OCI-LY7 (cell line): ENCODE data around the gene DERA. TPM values are rescaled to one million over a fixed set of nuclear protein-coding genes. Genes with fewer than 3 reads are reported as not detected.

Source experiments
- BruUV-seq: library from RNA; stranded (reverse); fragments of 400-500 nt; replicated peaks from 2 replicates; lab custom pipeline; 2021; lab: Mats Ljungman, UMichigan
- CTCF ChIA-PET: fragments of 300-600 bp; sonication (Branson Sonifier 250); formaldehyde crosslinking; loops from one replicate; lab custom pipeline; 2022; ENCODE audit warnings: antibody characterized with exemption; ENCODE audit not compliant: unreplicated experiment; lab: Charles Lee
- POLR2A ChIA-PET: fragments of 300-600 bp; sonication (Branson Sonifier 250); formaldehyde crosslinking; loops from one replicate; lab custom pipeline; 2022; ENCODE audit warnings: antibody characterized with exemption; lab: Charles Lee
- DNase-seq: peaks from one replicate; pipeline ENCODE4 v3.0.0-alpha.2; 2015; ENCODE audit warnings: low spot score
- H2AFZ ChIP-seq: fragments of 200-600 bp; sonication (generic), shearing (Covaris generic); 2 replicates; pipeline ENCODE4 v1.6.1; 2014; ENCODE audit warnings: mild to moderate bottlenecking, antibody characterized with exemption, low read length, moderate library complexity
- H3K27ac ChIP-seq: fragments of 200-600 bp; sonication (generic); 2 replicates; pipeline ENCODE4 v1.5.1; 2014; ENCODE audit warnings: mixed run types, low read depth, mild to moderate bottlenecking, moderate library complexity, low read length, inconsistent platforms; ENCODE audit not compliant: poor library complexity, severe bottlenecking
- H3K36me3 ChIP-seq: fragments of 200-600 bp; sonication (generic); 2 replicates; pipeline ENCODE4 v1.6.1; 2014; ENCODE audit warnings: mild to moderate bottlenecking, antibody characterized with exemption, low read length, moderate library complexity, mixed read lengths; ENCODE audit not compliant: insufficient read depth
- H3K4me1 ChIP-seq: fragments of 200-600 bp; sonication (generic); 2 replicates; pipeline ENCODE4 v1.5.1; 2014; ENCODE audit warnings: mild to moderate bottlenecking, low read length; ENCODE audit not compliant: insufficient read depth, poor library complexity, severe bottlenecking
- H3K4me2 ChIP-seq: fragments of 200-600 bp; sonication (generic); 2 replicates; pipeline ENCODE4 v1.6.1; 2014; ENCODE audit warnings: mild to moderate bottlenecking, low read length
- H3K4me3 ChIP-seq: fragments of 200-600 bp; sonication (generic); 2 replicates; pipeline ENCODE4 v1.5.1; 2014; ENCODE audit warnings: mild to moderate bottlenecking, low read depth, low read length; ENCODE audit not compliant: poor library complexity, severe bottlenecking
- H3K79me2 ChIP-seq: fragments of 200-600 bp; sonication (generic); 2 replicates; pipeline ENCODE4 v1.6.1; 2016; ENCODE audit warnings: low read depth, mild to moderate bottlenecking, low read length, moderate library complexity, mixed read lengths; ENCODE audit not compliant: insufficient read depth
- H3K9me2 ChIP-seq: fragments of 200-600 bp; sonication (generic); 2 replicates; pipeline ENCODE4 v1.6.1; 2016; ENCODE audit warnings: mild to moderate bottlenecking, low read length, mixed read lengths; ENCODE audit not compliant: insufficient read depth
- H3K9me3 ChIP-seq: fragments of 200-600 bp; sonication (generic); 2 replicates; pipeline ENCODE4 v1.6.1; 2014; ENCODE audit warnings: mild to moderate bottlenecking, mixed run types, low read length, mixed read lengths
- H4K20me1 ChIP-seq: fragments of 200-600 bp; sonication (generic); 2 replicates; pipeline ENCODE4 v1.6.1; 2014; ENCODE audit warnings: mild to moderate bottlenecking, antibody characterized with exemption, low read length, moderate library complexity, mixed read lengths; ENCODE audit not compliant: insufficient read depth
- EZH2phosphoT487 ChIP-seq: fragments of 200-600 bp; sonication (generic); IDR thresholded peaks from 2 replicates; pipeline ENCODE4 v1.6.1; 2018; ENCODE audit warnings: low read depth, borderline replicate concordance, mild to moderate bottlenecking, mixed run types, antibody characterized with exemption, low read length, moderate library complexity, mixed read lengths
- intact Hi-C: fragments of 100-400 bp; cut with micrococcal nuclease; formaldehyde crosslinking; loops from one replicate; pipeline ENCODE4 v1.10.0; 2022; ENCODE audit not compliant: unreplicated experiment
- total RNA-seq, 2 experiments: library from RNA; depleted of rRNA in 1 of 2; stranded (reverse); fragments of >200 nt in 1 of 2; shearing (Covaris generic) in 1 of 2; gene quantifications; 2 replicates each; pipeline ENCODE4 v1.2.3, GENCODE V29; 2014 to 2022
- TF ChIP-seq, protein P1 (sequence below): fragments of 200-600 bp; sonication (generic); conservative IDR thresholded peaks from 2 replicates; pipeline ENCODE4 v1.5.1; 2014; ENCODE audit warnings: mild to moderate bottlenecking, antibody characterized with exemption, low read length, moderate library complexity, mixed read lengths

Gene DERA
- total RNA-seq, 2 experiments from 2014 or later = 68.6 to 87.2 TPM

DNA sequence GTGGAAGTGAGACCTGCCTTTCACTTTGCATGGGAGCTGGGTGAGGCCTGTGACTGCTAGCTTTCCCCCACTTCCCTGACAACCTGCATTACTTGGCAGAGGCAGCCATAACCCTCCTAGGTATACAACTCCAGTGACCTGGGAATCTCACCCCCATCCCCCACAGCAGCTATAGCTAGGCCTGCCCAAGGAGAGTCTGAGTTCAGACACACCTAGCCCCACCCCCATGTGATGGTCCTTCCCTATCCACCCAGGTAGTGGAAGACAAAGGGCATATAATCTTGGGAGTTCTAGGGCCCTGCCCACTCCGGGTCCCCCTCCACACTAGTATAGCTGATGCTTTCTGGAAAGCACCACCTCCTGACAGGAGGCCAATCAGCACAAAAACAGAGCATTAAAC lies 35.3 kb upstream of the DERA start:
- peaks cover 2% of the 10 kb centered on the region; the same call in 1 of the 2 replicates for H3K9me2 ChIP-seq
- no peak overlapping the region for H2AFZ ChIP-seq
- no peak overlapping the region for H3K4me2 ChIP-seq
- no peaks in the 10 kb centered on the region for H3K79me2 ChIP-seq
- DNase-seq = no peak
- H3K4me3 ChIP-seq = no peak overlapping the region
- POLR2A ChIA-PET = interaction anchor here (1.2 kb wide), 1 partner anchor 13 kb away, joined by 3 read pairs; no protein-coding TSS in a partner anchor
- intact Hi-C loops = no loop called here
- no TSS peak for BruUV-seq
- no peaks in the 10 kb centered on the region for H4K20me1 ChIP-seq
- no peaks in the 10 kb centered on the region for H3K4me1 ChIP-seq
- H3K36me3 ChIP-seq = no peaks in the 10 kb centered on the region
- no peaks in the 10 kb centered on the region for H3K9me3 ChIP-seq
- TF ChIP-seq, protein P1, sequence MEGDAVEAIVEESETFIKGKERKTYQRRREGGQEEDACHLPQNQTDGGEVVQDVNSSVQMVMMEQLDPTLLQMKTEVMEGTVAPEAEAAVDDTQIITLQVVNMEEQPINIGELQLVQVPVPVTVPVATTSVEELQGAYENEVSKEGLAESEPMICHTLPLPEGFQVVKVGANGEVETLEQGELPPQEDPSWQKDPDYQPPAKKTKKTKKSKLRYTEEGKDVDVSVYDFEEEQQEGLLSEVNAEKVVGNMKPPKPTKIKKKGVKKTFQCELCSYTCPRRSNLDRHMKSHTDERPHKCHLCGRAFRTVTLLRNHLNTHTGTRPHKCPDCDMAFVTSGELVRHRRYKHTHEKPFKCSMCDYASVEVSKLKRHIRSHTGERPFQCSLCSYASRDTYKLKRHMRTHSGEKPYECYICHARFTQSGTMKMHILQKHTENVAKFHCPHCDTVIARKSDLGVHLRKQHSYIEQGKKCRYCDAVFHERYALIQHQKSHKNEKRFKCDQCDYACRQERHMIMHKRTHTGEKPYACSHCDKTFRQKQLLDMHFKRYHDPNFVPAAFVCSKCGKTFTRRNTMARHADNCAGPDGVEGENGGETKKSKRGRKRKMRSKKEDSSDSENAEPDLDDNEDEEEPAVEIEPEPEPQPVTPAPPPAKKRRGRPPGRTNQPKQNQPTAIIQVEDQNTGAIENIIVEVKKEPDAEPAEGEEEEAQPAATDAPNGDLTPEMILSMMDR = no peak
- TF ChIP-seq EZH2phosphoT487 = no peak
- CTCF ChIA-PET = no interaction called here
- no peak overlapping the region for H3K27ac ChIP-seq

DNA sequence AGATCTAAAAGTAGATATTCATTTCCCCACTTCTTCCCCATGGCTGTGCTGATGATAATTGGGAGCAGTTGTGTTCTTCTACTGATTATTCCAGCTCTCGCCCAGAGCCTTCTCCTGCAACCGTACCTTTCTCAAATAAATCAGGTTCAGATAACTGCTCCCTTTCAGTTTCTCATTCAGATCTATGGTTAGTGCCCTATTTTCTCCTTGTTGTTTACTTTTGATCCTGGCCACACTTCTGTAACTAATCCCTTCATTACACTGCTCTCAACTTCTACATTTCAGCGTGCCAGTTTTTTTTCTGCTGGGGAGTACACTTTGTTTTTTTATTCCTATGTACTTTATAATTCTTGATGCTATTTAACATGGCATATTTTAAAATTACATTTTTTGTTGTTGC lies 31.7 kb upstream of the DERA start:
- peaks cover 15% of the 10 kb centered on the region for H4K20me1 ChIP-seq
- peaks cover 22% of the 10 kb centered on the region for H3K79me2 ChIP-seq
- H3K4me3 ChIP-seq = no peak overlapping the region
- TF ChIP-seq EZH2phosphoT487 = no peak
- TF ChIP-seq, protein P1 = no peak
- H3K27ac ChIP-seq = no peak overlapping the region
- no peak for DNase-seq
- H2AFZ ChIP-seq = no peak overlapping the region
- H3K9me3 ChIP-seq = no peaks in the 10 kb centered on the region
- peaks cover 10% of the 10 kb centered on the region; the same call in 1 of the 2 replicates for H3K36me3 ChIP-seq
- CTCF ChIA-PET = no interaction called here
- peaks cover 5% of the 10 kb centered on the region; the same call in 1 of the 2 replicates for H3K9me2 ChIP-seq
- H3K4me1 ChIP-seq = peaks cover 13% of the 10 kb centered on the region
- H3K4me2 ChIP-seq = no peak overlapping the region
- intact Hi-C loops = no loop called here
- POLR2A ChIA-PET = no interaction called here
- BruUV-seq = no TSS peak

DNA sequence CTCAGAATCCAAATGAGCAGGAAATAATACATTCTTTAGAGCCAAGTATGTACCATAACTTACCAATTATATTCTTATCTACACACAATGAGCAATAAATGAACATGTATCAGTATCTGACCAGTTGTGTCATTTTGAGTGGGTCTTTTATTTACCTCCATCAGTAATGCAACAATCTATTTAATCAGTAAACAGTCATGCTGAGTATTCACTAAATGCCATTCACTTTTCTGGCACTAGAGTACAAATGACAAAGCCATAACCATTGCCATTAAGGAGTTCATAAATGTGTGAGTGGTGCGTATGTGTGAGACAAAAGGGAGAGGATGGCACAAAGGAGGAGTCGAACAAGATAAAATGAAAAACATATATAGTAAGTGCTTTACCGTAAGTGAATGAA lies 30.4 kb upstream of the DERA start:
- intact Hi-C loops = loop anchor here (5.0 to 10.0 kb wide), 3 partner anchors 112 to 1106 kb away; a partner anchor contains a TSS
- Histone ChIP-seq H3K36me3 (peaks cover 24% of the 10 kb centered on the region), H2AFZ (no peak overlapping the region), H3K4me1 (peaks cover 18% of the 10 kb centered on the region), H3K9me2 (peaks cover 5% of the 10 kb centered on the region; the same call in 1 of the 2 replicates), H3K4me3 (no peak overlapping the region), H4K20me1 (peaks cover 16% of the 10 kb centered on the region), H3K4me2 (no peak overlapping the region), H3K79me2 (peaks cover 35% of the 10 kb centered on the region), H3K9me3 (no peaks in the 10 kb centered on the region), H3K27ac (no peak overlapping the region)
- POLR2A ChIA-PET = no interaction called here
- CTCF ChIA-PET = no interaction called here
- no peak for DNase-seq
- no TSS peak for BruUV-seq
- TF ChIP-seq, protein P1 = no peak
- no peak for TF ChIP-seq EZH2phosphoT487
